ENCODE results near the gene FGD5. TPM values are rescaled to one million over a fixed set of nuclear protein-coding genes. Genes with fewer than 3 reads are reported as not detected.

The FGD5 gene
- total and polyA plus RNA-seq, 2 donors from 2014 or later: 18.7 to 40.1 TPM

- Histone ChIP-seq H3K4me1 (ENCODE audit: control insufficient read depth in 2 of 3, insufficient read depth in 2 of 3, low read depth in 1 of 3, low read length in 3 of 3) (peaks cover 0 to 17% (median 9%) of the 10 kb centered on the region in 3 donors), H3K9ac (ENCODE audit: low read length in 3 of 3) (no peak overlapping the region), H3K27ac (ENCODE audit: low read depth in 2 of 2, low read length in 2 of 2) (no peak overlapping the region), H3K36me3 (ENCODE audit: control insufficient read depth in 2 of 3, insufficient read depth in 3 of 3, low read length in 3 of 3) (no peaks in the 10 kb centered on the region), H3K4me3 (ENCODE audit: low read length in 3 of 3) (no peak overlapping the region), H3K27me3 (ENCODE audit: control insufficient read depth, insufficient read depth, low read length) (no peaks in the 10 kb centered on the region), H3K9me3 (ENCODE audit: control insufficient read depth in 2 of 3, insufficient read depth in 1 of 3, low read length in 3 of 3) (no peaks in the 10 kb centered on the region)
- FAIRE-seq (no peak), DNase-seq (peak in 2 of 5 donors; percentile 16 to 58)
- TF ChIP-seq CTCF (IDR thresholded peaks at IDR 0.05; ENCODE audit: borderline replicate concordance, extremely low read depth, insufficient read depth): no peak
- intact Hi-C loops (cut with DNase I): loop anchor here (10.0 kb wide), 1 partner anchor 125 kb away; no protein-coding TSS in a partner anchor
Observed at GRCh38 chr3:14789640-14790285, 29.0 kb upstream of the FGD5 start.

GRCh38 chr3:14791343-14791945, 27.3 kb upstream of the FGD5 start:
- Histone ChIP-seq H3K27me3 (ENCODE audit: control insufficient read depth, insufficient read depth, low read length) (no peaks in the 10 kb centered on the region), H3K9ac (ENCODE audit: low read length in 3 of 3) (no peak overlapping the region), H3K36me3 (ENCODE audit: control insufficient read depth in 2 of 3, insufficient read depth in 3 of 3, low read length in 3 of 3) (no peaks in the 10 kb centered on the region), H3K9me3 (ENCODE audit: control insufficient read depth in 2 of 3, insufficient read depth in 1 of 3, low read length in 3 of 3) (no peaks in the 10 kb centered on the region), H3K27ac (ENCODE audit: low read depth in 2 of 2, low read length in 2 of 2) (no peak overlapping the region), H3K4me3 (ENCODE audit: low read length in 3 of 3) (no peak overlapping the region), H3K4me1 (ENCODE audit: control insufficient read depth in 2 of 3, insufficient read depth in 2 of 3, low read depth in 1 of 3, low read length in 3 of 3) (peaks cover 0 to 17% (median 9%) of the 10 kb centered on the region in 3 donors)
- intact Hi-C loops (cut with DNase I): loop anchor here (10.0 kb wide), 1 partner anchor 123 kb away; no protein-coding TSS in a partner anchor
- peak; percentile 85 for TF ChIP-seq CTCF (IDR thresholded peaks at IDR 0.05; ENCODE audit: borderline replicate concordance, extremely low read depth, insufficient read depth)
- FAIRE-seq (no peak), DNase-seq (peak in 4 of 5 donors; percentile 77 to 86 (median 82))

GRCh38 chr3:14792691-14793121, 26.1 kb upstream of the FGD5 start:
- TF ChIP-seq CTCF (IDR thresholded peaks at IDR 0.05; ENCODE audit: borderline replicate concordance, extremely low read depth, insufficient read depth): no peak
- DNase-seq (peak in 1 of 5 donors; percentile 38), FAIRE-seq (no peak)
- no peak overlapping the region for H3K4me3 ChIP-seq (ENCODE audit: low read length in 3 of 3)
- no peaks in the 10 kb centered on the region for H3K27me3 ChIP-seq (ENCODE audit: control insufficient read depth, insufficient read depth, low read length)
- H3K27ac ChIP-seq (ENCODE audit: low read depth in 2 of 2, low read length in 2 of 2): no peak overlapping the region
- H3K9ac ChIP-seq (ENCODE audit: low read length in 3 of 3): no peak overlapping the region
- H3K36me3 ChIP-seq (ENCODE audit: control insufficient read depth in 2 of 3, insufficient read depth in 3 of 3, low read length in 3 of 3): no peaks in the 10 kb centered on the region
- H3K4me1 ChIP-seq (ENCODE audit: control insufficient read depth in 2 of 3, insufficient read depth in 2 of 3, low read depth in 1 of 3, low read length in 3 of 3): peaks cover 0 to 17% (median 9%) of the 10 kb centered on the region in 3 donors
- H3K9me3 ChIP-seq (ENCODE audit: control insufficient read depth in 2 of 3, insufficient read depth in 1 of 3, low read length in 3 of 3): no peaks in the 10 kb centered on the region
- intact Hi-C loops (cut with DNase I): loop anchor here (10.0 kb wide), 1 partner anchor 122 kb away; no protein-coding TSS in a partner anchor

Measured in kidney (tissue), 14 donors.